Esophagus muscularis mucosa (tissue), 4 donors: Measurements from ENCODE around the gene FAS.

Experiments
- CTCF ChIP-seq, 3 experiments: fragments of 200-600 bp in 2 of 3; fragments of 450-650 bp in 1 of 3; sonication (generic) in 2 of 3; IDR thresholded peaks; one replicate each; pipeline ENCODE4 v1.5.1; 2017 to 2019; ENCODE audit warnings: antibody characterized with exemption in 3 of 3, mild to moderate bottlenecking in 2 of 3, moderate library complexity in 1 of 3
- EP300 ChIP-seq: sonication (generic); formaldehyde crosslinking; IDR thresholded peaks from one replicate; pipeline ENCODE4 v1.6.1; 2017; ENCODE audit warnings: antibody characterized with exemption
- POLR2A ChIP-seq: fragments of 450-650 bp; IDR thresholded peaks from one replicate; pipeline ENCODE4 v1.6.1; 2017; ENCODE audit warnings: antibody characterized with exemption, moderate library complexity, mild to moderate bottlenecking, low read depth
- POLR2AphosphoS5 ChIP-seq, 2 donors: sonication (generic); formaldehyde crosslinking; IDR thresholded peaks; one replicate each; pipeline ENCODE4 v1.6.1; 2017; ENCODE audit warnings: antibody characterized with exemption in 2 of 2

GRCh38 chr10:89047397-89047796 is 56.8 kb downstream of the FAS start:
- no peak for TF ChIP-seq CTCF (IDR thresholded peaks at IDR 0.05)
- no peak for TF ChIP-seq POLR2A
- TF ChIP-seq POLR2AphosphoS5 (IDR thresholded peaks at IDR 0.05): peak in 1 of 2 donors; percentile 14
- TF ChIP-seq EP300: no peak
